Vagina (tissue), 2 donors: ENCODE measurements around the gene PIP5K1B. TPM values are rescaled to one million over a fixed set of nuclear protein-coding genes. Genes with fewer than 3 reads are reported as not detected.
A peak's percentile ranks its signal among the peaks of the same experiment; 100 is the strongest.

ENCODE experiments used
- DNase-seq, 2 donors: peaks; one replicate each; pipeline ENCODE4 v3.0.0-alpha.2; 2017; ENCODE audit errors: extremely low spot score in 2 of 2
- H3K27ac ChIP-seq: fragments of 200-600 bp; sonication (generic); one replicate; pipeline ENCODE4 v1.5.1; 2019
- H3K27me3 ChIP-seq: fragments of 200-600 bp; sonication (generic); one replicate; pipeline ENCODE4 v1.5.1; 2019
- H3K36me3 ChIP-seq, 2 donors: fragments of 200-600 bp; sonication (generic); one replicate each; pipeline ENCODE4 v1.5.1; 2017 to 2019
- H3K4me1 ChIP-seq: fragments of 200-600 bp; sonication (generic); one replicate; pipeline ENCODE4 v1.5.1; 2019
- H3K4me3 ChIP-seq, 2 donors: fragments of 200-600 bp; sonication (generic); 1 replicate in 1 of 2; 2 replicates in 1 of 2; pipeline ENCODE4 v1.5.1; 2016 to 2019
- H3K9me3 ChIP-seq: fragments of 200-600 bp; sonication (generic); one replicate; pipeline ENCODE4 v1.5.1; 2019
- POLR2A ChIP-seq, 2 donors: fragments of 450-650 bp; IDR thresholded peaks; one replicate each; pipeline ENCODE4 v1.6.1; 2017; ENCODE audit warnings: antibody characterized with exemption in 2 of 2, mild to moderate bottlenecking in 2 of 2, moderate library complexity in 2 of 2
- POLR2AphosphoS5 ChIP-seq, 2 donors: sonication (generic); formaldehyde crosslinking; IDR thresholded peaks; one replicate each; pipeline ENCODE4 v1.9.0; 2017; ENCODE audit warnings: antibody characterized with exemption in 2 of 2, mild to moderate bottlenecking in 2 of 2, low read depth in 1 of 2; ENCODE audit not compliant: insufficient read depth in 1 of 2
- intact Hi-C: fragments of 100-400 bp; cut with DNase I; formaldehyde crosslinking; loops from one replicate; pipeline ENCODE4 v1.15.1; 2023
- total RNA-seq: library from RNA; depleted of rRNA; stranded (reverse); fragments of >200 nt; gene quantifications from one replicate; pipeline ENCODE4 v1.2.3, GENCODE V29; 2016
- TF ChIP-seq, protein P1 (sequence below), 3 experiments: fragments of 450-650 bp in 2 of 3; fragments of 200-600 bp in 1 of 3; sonication (generic) in 1 of 3; IDR thresholded peaks; one replicate each; pipeline ENCODE4 v1.5.1; 2017 to 2019; ENCODE audit warnings: antibody characterized with exemption in 3 of 3, mild to moderate bottlenecking in 2 of 3, moderate library complexity in 2 of 3

The PIP5K1B gene
- total RNA-seq, 1 donor from 2014 or later: 2.9 TPM

DNA sequence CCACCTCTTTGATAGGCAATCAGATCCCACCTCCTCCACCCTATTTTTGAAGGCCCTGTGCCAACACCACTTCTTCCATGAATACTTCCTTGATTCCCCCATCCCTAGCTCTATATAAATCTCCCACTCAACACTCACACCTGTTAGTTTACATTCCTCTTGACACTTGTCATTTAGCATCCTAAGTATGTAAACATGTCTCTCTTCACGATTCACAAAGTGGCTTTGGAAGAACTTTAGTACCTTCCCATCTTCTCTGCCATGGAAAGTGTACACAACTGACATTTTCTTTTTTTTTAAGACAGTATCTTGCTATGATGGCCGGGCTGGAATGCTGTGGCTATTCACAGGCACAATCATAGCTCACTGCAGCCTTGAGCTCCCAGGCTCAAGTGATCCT is 329.0 kb downstream of the PIP5K1B start:
- H3K27me3 ChIP-seq: no peaks in the 10 kb centered on the region
- H3K36me3 ChIP-seq: no peaks in the 10 kb centered on the region
- DNase-seq: no peak
- no peak for TF ChIP-seq POLR2AphosphoS5 (IDR thresholded peaks at IDR 0.05; ENCODE audit: insufficient read depth in 1 of 2, low read depth in 1 of 2)
- TF ChIP-seq, protein P1, sequence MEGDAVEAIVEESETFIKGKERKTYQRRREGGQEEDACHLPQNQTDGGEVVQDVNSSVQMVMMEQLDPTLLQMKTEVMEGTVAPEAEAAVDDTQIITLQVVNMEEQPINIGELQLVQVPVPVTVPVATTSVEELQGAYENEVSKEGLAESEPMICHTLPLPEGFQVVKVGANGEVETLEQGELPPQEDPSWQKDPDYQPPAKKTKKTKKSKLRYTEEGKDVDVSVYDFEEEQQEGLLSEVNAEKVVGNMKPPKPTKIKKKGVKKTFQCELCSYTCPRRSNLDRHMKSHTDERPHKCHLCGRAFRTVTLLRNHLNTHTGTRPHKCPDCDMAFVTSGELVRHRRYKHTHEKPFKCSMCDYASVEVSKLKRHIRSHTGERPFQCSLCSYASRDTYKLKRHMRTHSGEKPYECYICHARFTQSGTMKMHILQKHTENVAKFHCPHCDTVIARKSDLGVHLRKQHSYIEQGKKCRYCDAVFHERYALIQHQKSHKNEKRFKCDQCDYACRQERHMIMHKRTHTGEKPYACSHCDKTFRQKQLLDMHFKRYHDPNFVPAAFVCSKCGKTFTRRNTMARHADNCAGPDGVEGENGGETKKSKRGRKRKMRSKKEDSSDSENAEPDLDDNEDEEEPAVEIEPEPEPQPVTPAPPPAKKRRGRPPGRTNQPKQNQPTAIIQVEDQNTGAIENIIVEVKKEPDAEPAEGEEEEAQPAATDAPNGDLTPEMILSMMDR (IDR thresholded peaks at IDR 0.05): no peak
- TF ChIP-seq POLR2A (IDR thresholded peaks at IDR 0.05): no peak
- no peaks in the 10 kb centered on the region for H3K9me3 ChIP-seq
- no peak overlapping the region for H3K4me3 ChIP-seq
- H3K4me1 ChIP-seq: peaks cover 11% of the 10 kb centered on the region
- intact Hi-C loops: no loop called here
- no peak overlapping the region for H3K27ac ChIP-seq

DNA sequence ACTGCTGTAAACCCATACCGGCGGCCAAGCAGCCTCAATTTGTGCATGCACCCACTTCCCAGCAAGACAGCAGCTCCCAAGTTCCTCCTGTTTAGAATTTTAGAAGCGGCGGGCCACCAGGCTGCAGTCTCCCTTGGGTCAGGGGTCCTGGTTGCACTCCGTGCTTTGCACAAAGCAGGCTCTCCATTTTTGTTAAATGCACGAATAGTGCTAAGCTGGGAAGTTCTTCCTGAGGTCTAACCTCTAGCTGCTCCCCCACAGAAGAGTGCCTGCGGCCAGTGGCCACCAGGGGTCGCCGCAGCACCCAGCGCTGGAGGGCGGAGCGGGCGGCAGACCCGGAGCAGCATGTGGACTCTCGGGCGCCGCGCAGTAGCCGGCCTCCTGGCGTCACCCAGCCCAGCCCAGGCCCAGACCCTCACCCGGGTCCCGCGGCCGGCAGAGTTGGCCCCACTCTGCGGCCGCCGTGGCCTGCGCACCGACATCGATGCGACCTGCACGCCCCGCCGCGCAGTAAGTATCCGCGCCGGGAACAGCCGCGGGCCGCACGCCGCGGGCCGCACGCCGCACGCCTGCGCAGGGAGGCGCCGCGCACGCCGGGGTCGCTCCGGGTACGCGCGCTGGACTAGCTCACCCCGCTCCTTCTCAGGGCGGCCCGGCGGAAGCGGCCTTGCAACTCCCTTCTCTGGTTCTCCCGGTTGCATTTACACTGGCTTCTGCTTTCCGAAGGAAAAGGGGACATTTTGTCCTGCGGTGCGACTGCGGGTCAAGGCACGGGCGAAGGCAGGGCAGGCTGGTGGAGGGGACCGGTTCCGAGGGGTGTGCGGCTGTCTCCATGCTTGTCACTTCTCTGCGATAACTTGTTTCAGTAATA is 330.6 kb downstream of the PIP5K1B start, which contains the start of gene FXN:
TSS of gene FXN (plus strand) at position 315 of the 871 bp plus-strand sequence. CDS start at position 346, 31 bp downstream.
- no peaks in the 10 kb centered on the region for H3K36me3 ChIP-seq
- H3K27ac ChIP-seq: peak within 1 kb of the TSS; percentile 75
- peaks cover 11% of the 10 kb centered on the region for H3K4me1 ChIP-seq
- H3K27me3 ChIP-seq: no peaks in the 10 kb centered on the region
- intact Hi-C loops: no loop called here
- TF ChIP-seq POLR2A (IDR thresholded peaks at IDR 0.05) (peak in 1 of 2 donors; percentile 7), POLR2AphosphoS5 (IDR thresholded peaks at IDR 0.05; ENCODE audit: insufficient read depth in 1 of 2, low read depth in 1 of 2) (peak in 1 of 2 donors; percentile 18)
- TF ChIP-seq, protein P1 (IDR thresholded peaks at IDR 0.05): peak; percentile 60 to 96 (median 92)
- no peaks in the 10 kb centered on the region for H3K9me3 ChIP-seq
- peak within 1 kb of the TSS; percentile 58 to 66 for H3K4me3 ChIP-seq
- no peak for DNase-seq

DNA sequence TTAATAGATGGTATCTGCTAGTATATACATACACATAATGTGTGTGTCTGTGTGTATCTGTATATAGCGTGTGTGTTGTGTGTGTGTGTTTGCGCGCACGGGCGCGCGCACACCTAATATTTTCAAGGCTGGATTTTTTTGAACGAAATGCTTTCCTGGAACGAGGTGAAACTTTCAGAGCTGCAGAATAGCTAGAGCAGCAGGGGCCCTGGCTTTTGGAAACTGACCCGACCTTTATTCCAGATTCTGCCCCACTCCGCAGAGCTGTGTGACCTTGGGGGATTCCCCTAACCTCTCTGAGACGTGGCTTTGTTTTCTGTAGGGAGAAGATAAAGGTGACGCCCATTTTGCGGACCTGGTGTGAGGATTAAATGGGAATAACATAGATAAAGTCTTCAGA is 331.3 kb downstream of the PIP5K1B start:
- Histone ChIP-seq H3K4me1 (peaks cover 11% of the 10 kb centered on the region), H3K9me3 (no peaks in the 10 kb centered on the region), H3K27me3 (no peaks in the 10 kb centered on the region), H3K4me3 (peak overlapping the region; percentile 58 to 66), H3K27ac (peak overlapping the region; percentile 75), H3K36me3 (no peaks in the 10 kb centered on the region)
- intact Hi-C loops: no loop called here
- TF ChIP-seq POLR2A (IDR thresholded peaks at IDR 0.05): no peak
- TF ChIP-seq, protein P1 (IDR thresholded peaks at IDR 0.05): no peak
- TF ChIP-seq POLR2AphosphoS5 (IDR thresholded peaks at IDR 0.05; ENCODE audit: insufficient read depth in 1 of 2, low read depth in 1 of 2): no peak
- no peak for DNase-seq

DNA sequence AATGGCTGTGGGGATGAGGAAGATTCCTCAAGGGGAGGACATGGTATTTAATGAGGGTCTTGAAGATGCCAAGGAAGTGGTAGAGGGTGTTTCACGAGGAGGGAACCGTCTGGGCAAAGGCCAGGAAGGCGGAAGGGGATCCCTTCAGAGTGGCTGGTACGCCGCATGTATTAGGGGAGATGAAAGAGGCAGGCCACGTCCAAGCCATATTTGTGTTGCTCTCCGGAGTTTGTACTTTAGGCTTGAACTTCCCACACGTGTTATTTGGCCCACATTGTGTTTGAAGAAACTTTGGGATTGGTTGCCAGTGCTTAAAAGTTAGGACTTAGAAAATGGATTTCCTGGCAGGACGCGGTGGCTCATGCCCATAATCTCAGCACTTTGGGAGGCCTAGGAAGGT is 331.8 kb downstream of the PIP5K1B start:
- Histone ChIP-seq H3K27ac (peak overlapping the region; percentile 75), H3K27me3 (no peaks in the 10 kb centered on the region), H3K9me3 (no peaks in the 10 kb centered on the region), H3K4me1 (peaks cover 11% of the 10 kb centered on the region), H3K4me3 (peak overlapping the region; percentile 58 to 66), H3K36me3 (no peaks in the 10 kb centered on the region)
- no peak for DNase-seq
- TF ChIP-seq POLR2AphosphoS5 (IDR thresholded peaks at IDR 0.05; ENCODE audit: insufficient read depth in 1 of 2, low read depth in 1 of 2) (no peak), POLR2A (IDR thresholded peaks at IDR 0.05) (no peak)
- TF ChIP-seq, protein P1 (IDR thresholded peaks at IDR 0.05): no peak
- intact Hi-C loops: no loop called here

DNA sequence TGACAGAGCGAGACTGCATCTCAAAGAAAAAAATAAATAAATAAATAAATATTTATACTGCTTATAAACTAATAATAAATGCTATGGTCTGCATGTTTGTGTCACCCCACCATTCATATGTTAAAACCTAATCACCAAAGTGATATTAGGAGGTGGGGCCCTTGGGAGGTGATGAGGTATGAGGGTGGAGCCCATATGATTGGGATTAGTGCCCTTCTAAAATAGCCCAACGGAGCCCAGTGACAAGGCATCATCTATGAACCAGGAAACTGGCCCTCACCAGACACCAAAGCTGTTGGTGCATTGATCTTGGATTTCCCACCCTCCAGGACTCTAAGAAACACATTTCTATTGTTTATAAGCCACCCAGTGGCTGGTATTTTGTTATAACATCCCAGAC is 335.6 kb downstream of the PIP5K1B start:
- no peaks in the 10 kb centered on the region for H3K27me3 ChIP-seq
- TF ChIP-seq, protein P1 (IDR thresholded peaks at IDR 0.05): no peak
- TF ChIP-seq POLR2AphosphoS5 (IDR thresholded peaks at IDR 0.05; ENCODE audit: insufficient read depth in 1 of 2, low read depth in 1 of 2) (no peak), POLR2A (IDR thresholded peaks at IDR 0.05) (no peak)
- intact Hi-C loops: no loop called here
- H3K36me3 ChIP-seq: no peaks in the 10 kb centered on the region
- H3K9me3 ChIP-seq: no peaks in the 10 kb centered on the region
- DNase-seq: no peak
- peaks cover 7% of the 10 kb centered on the region for H3K4me1 ChIP-seq
- no peak overlapping the region for H3K27ac ChIP-seq
- no peak overlapping the region for H3K4me3 ChIP-seq
